Measurements from ENCODE around the gene BRD7.

Gene BRD7

DNA sequence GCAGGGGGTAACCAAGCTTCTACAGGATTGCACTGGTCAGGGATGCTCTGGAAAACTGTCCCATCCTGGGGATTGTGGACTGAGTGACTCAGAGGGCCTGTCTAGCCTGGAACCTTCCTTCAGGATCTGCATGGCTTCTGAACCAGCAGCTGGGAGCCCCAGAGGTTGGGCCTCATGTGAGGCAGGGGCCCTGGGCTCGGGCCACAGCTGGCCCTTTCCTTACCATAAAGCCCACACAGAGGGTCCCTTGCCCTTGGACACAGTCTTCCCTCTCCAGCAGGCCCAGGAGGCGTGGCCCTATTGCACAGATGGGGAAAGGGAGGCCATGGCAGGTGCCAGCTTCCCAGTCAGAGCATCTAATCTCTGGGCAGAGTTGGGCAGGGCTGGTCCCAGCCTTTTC lies 72.0 kb downstream of the BRD7 start:
- DNase-seq (ENCODE audit: extremely low read depth, low read depth): no peak
- no peak for TF ChIP-seq CTCF (IDR thresholded peaks at IDR 0.05; ENCODE audit: low read depth, low read length)

DNA sequence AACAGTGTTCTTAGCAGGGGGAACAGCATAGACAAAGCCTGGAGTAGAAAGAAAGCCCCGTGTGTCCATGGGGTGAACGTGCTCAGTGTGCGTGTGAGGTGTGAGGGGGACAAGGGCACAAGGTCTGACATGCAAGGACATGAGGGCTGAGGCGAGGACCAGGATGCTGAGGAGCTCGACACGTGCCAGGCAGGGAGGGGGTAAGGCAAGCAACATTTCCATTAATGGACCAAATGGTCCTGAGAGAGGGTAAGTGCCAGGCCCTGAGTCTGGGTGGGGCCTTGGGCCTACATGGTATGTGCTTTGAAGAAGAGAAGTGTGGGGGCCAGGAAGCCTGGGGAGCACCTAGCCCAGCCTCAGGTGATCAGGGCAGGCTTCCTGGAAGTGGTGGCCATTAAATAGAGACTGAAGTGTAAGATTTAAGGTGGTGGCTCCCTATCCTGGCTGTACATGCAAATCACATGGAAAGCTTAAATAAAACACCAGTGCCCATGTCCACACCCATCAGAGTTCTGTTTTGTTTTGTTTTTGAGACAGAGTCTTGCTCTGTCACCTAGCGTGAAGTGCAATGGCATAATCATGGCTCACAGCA lies 73.2 kb downstream of the BRD7 start:
- DNase-seq (ENCODE audit: extremely low read depth, low read depth): no peak
- no peak for TF ChIP-seq CTCF (IDR thresholded peaks at IDR 0.05; ENCODE audit: low read depth, low read length)

- no peak for DNase-seq (ENCODE audit: extremely low read depth, low read depth)
- no peak for TF ChIP-seq CTCF (IDR thresholded peaks at IDR 0.05; ENCODE audit: low read depth, low read length)
Observed at GRCh38 chr16:50294955-50295354, 73.8 kb downstream of the BRD7 start.

GRCh38 chr16:50293994-50294855 lies 74.6 kb downstream of the BRD7 start:
- no peak for TF ChIP-seq CTCF (IDR thresholded peaks at IDR 0.05; ENCODE audit: low read depth, low read length)
- no peak for DNase-seq (ENCODE audit: extremely low read depth, low read depth)

DNA sequence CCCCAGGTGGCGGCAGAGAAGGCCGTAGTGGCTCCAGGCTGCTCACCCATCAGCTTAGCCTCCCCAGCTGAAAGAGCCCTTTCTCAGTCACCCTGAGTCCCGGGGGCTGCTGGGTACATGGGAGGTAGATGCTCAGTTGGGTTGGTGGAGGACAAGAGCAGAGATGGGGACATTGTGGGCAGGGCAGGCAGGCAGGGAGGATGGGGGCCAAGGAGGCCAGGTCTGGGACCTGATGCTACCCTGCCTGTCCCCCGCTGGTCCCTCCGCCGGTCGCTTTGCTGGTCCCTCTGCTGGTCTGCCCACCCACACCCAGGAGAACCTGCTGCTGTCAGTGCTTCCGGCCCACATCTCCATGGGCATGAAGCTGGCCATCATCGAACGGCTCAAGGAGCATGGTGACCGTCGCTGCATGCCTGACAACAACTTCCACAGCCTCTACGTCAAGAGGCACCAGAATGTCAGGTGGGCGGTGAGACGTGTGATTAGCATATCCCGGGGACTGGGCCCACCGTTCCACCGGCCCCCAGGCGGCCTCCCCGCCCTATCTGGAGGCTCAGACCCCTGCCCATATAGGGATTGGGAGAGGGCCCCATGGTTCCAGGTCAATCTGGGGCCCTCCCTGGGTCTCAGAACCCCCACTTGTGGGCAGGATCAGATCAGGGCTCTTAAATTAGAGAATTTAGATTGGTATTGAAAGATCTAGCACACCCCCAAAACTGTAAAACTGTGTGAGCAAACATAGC lies 75.6 kb downstream of the BRD7 start:
- DNase-seq (ENCODE audit: extremely low read depth, low read depth): no peak
- no peak for TF ChIP-seq CTCF (IDR thresholded peaks at IDR 0.05; ENCODE audit: low read depth, low read length)

- TF ChIP-seq CTCF (IDR thresholded peaks at IDR 0.05; ENCODE audit: low read depth, low read length): no peak
- DNase-seq (ENCODE audit: extremely low read depth, low read depth): no peak
Observed at GRCh38 chr16:50292566-50292948, 76.2 kb downstream of the BRD7 start.
